Measurements from ENCODE around the gene MRAP2. TPM values are rescaled to one million over a fixed set of nuclear protein-coding genes. Genes with fewer than 3 reads are reported as not detected.

The MRAP2 gene
- total RNA-seq, 1 donor from 2014 or later, result 4.2 TPM

GRCh38 chr6:84135291-84135690 is 101.7 kb downstream of the MRAP2 start:
- Histone ChIP-seq H3K27me3 (no peaks in the 10 kb centered on the region), H3K9me3 (no peaks in the 10 kb centered on the region), H3K4me1 (peaks cover 5% of the 10 kb centered on the region), H3K4me3 (no peak overlapping the region), H3K27ac (no peak overlapping the region), H3K36me3 (peaks cover 0 to 10% of the 10 kb centered on the region in 2 donors)
- intact Hi-C loops (cut with DNase I), result no loop called here
- no peak for DNase-seq (ENCODE audit: extremely low spot score in 2 of 2)
- no peak for TF ChIP-seq POLR2A (IDR thresholded peaks at IDR 0.05)
- TF ChIP-seq CTCF (IDR thresholded peaks at IDR 0.05), result no peak
- TF ChIP-seq POLR2AphosphoS5 (IDR thresholded peaks at IDR 0.05; ENCODE audit: insufficient read depth in 1 of 2, low read depth in 1 of 2), result no peak

DNA sequence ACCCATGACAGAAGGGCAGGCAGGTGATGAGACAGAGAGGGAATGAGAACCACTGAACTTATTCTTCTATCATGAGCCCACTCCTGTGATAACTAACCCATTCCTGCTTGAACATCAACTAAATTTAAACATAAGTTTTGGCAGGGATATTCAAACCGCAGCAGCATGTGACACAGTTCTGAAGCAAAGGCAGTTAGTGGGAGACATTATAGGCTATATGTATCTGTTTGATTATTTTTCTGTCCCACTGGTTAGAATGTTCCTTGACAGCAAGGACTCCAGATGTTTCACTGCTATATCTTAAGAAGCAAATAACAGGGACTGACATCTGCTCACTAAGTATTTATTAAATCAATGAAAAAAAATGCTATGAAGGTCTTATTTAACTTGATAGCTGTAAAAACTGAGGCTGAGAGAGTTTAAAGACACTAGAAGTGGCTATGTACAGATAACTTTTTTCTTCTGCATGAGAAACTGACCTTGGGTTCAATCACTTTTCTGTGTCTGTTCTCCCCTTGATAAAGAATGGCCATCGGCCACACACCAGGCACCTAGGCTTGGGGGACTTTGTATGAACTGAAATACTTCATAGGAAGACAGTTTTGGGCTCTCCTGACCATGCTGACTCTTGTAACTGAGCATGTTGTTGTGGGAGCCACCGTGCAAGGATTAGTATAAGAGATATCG is 102.9 kb downstream of the MRAP2 start:
- no peak overlapping the region for H3K27ac ChIP-seq
- DNase-seq (ENCODE audit: extremely low spot score in 2 of 2), result no peak

GRCh38 chr6:84137051-84137375 is 103.4 kb downstream of the MRAP2 start:
- no peaks in the 10 kb centered on the region for H3K27me3 ChIP-seq
- H3K36me3 ChIP-seq, result peaks cover 0 to 18% of the 10 kb centered on the region in 2 donors
- intact Hi-C loops (cut with DNase I), result no loop called here

More for the DNA sequence above, 102.9 kb downstream of the MRAP2 start:
- H3K27me3 ChIP-seq, result no peaks in the 10 kb centered on the region
- H3K9me3 ChIP-seq, result no peaks in the 10 kb centered on the region
- H3K36me3 ChIP-seq, result peaks cover 0 to 13% of the 10 kb centered on the region in 2 donors
- H3K4me3 ChIP-seq, result no peak overlapping the region
- H3K4me1 ChIP-seq, result peaks cover 5% of the 10 kb centered on the region
- intact Hi-C loops (cut with DNase I), result no loop called here
- TF ChIP-seq CTCF (IDR thresholded peaks at IDR 0.05) (no peak), POLR2AphosphoS5 (IDR thresholded peaks at IDR 0.05; ENCODE audit: insufficient read depth in 1 of 2, low read depth in 1 of 2) (no peak), POLR2A (IDR thresholded peaks at IDR 0.05) (no peak)

GRCh38 chr6:84137989-84138575 is 104.5 kb downstream of the MRAP2 start:
- TF ChIP-seq CTCF (IDR thresholded peaks at IDR 0.05), result no peak
- no peak for TF ChIP-seq POLR2A (IDR thresholded peaks at IDR 0.05)
- TF ChIP-seq POLR2AphosphoS5 (IDR thresholded peaks at IDR 0.05; ENCODE audit: insufficient read depth in 1 of 2, low read depth in 1 of 2), result no peak
- H3K36me3 ChIP-seq, result peaks cover 0 to 24% of the 10 kb centered on the region in 2 donors

More at GRCh38 chr6:84137051-84137375, 103.4 kb downstream of the MRAP2 start:
- DNase-seq (ENCODE audit: extremely low spot score in 2 of 2), result no peak
- no peak overlapping the region for H3K27ac ChIP-seq
- H3K9me3 ChIP-seq, result no peaks in the 10 kb centered on the region
- TF ChIP-seq POLR2AphosphoS5 (IDR thresholded peaks at IDR 0.05; ENCODE audit: insufficient read depth in 1 of 2, low read depth in 1 of 2) (no peak), CTCF (IDR thresholded peaks at IDR 0.05) (no peak), POLR2A (IDR thresholded peaks at IDR 0.05) (no peak)
- no peak overlapping the region for H3K4me3 ChIP-seq
- peaks cover 5% of the 10 kb centered on the region for H3K4me1 ChIP-seq

DNA sequence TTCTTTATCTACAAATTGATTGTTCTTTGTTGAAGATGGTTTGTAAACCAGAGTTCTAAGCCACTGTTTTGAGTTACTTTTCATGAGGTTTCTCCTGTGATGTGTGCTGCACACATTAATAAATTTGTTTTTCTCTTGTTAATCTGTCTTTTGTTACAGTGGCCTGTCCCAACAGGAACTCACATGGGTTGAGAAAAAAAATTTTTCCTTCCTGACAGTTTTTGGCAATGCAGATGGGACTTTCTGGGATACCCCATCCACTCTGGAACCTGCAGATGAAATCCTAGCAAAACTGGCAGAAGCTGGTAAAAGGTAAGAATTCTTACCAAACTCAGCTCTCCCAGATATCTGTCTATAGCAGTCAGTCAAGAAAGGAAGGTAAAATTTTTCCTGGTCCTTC is 105.7 kb downstream of the MRAP2 start:
- Histone ChIP-seq H3K4me3 (no peak overlapping the region), H3K36me3 (peaks cover 0 to 23% of the 10 kb centered on the region in 2 donors), H3K27me3 (no peaks in the 10 kb centered on the region), H3K9me3 (no peaks in the 10 kb centered on the region), H3K27ac (no peak overlapping the region), H3K4me1 (peaks cover 5% of the 10 kb centered on the region)
- DNase-seq (ENCODE audit: extremely low spot score in 2 of 2), result no peak
- intact Hi-C loops (cut with DNase I), result no loop called here
- TF ChIP-seq POLR2A (IDR thresholded peaks at IDR 0.05) (no peak), POLR2AphosphoS5 (IDR thresholded peaks at IDR 0.05; ENCODE audit: insufficient read depth in 1 of 2, low read depth in 1 of 2) (no peak), CTCF (IDR thresholded peaks at IDR 0.05) (no peak)

More at GRCh38 chr6:84137989-84138575, 104.5 kb downstream of the MRAP2 start:
- Histone ChIP-seq H3K4me1 (peaks cover 5% of the 10 kb centered on the region), H3K4me3 (no peak overlapping the region), H3K27ac (no peak overlapping the region), H3K9me3 (no peaks in the 10 kb centered on the region), H3K27me3 (no peaks in the 10 kb centered on the region)
- intact Hi-C loops (cut with DNase I), result no loop called here
- no peak for DNase-seq (ENCODE audit: extremely low spot score in 2 of 2)
